ENCODE results near the gene DUS1L. TPM values are rescaled to one million over a fixed set of nuclear protein-coding genes. Genes with fewer than 3 reads are reported as not detected.

Gene DUS1L
- total RNA-seq, 6 experiments from 2014 or later = 61.8 to 115 (median 89.9) TPM

DNA sequence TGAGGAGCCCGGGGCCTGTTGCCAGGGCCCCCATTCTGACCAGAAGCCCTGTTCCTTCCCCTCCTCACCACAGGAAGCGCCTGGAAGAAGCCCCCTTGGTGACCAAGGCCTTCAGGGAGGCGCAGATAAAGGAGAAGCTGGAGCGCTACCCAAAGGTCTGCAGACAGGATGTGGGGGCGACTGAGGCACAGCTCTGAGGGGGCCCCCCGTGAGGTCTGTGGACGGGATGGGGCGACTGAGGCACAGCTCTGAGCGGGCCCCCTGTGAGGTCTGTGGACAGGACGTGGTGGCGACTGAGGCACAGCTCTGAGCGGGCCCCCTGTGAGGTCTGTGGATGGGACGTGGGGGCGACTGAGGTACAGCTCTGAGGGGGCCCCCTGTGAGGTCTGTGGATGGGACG is 56.2 kb downstream of the DUS1L start:
- Histone ChIP-seq H3K27me3 (no peaks in the 10 kb centered on the region), H3K4me3 (no peak overlapping the region), H3K36me3 (peaks cover 0 to 9% (median 0%) of the 10 kb centered on the region in 4 donors), H3K4me1 (no peaks in the 10 kb centered on the region), H3K27ac (no peak overlapping the region), H3K9me3 (no peaks in the 10 kb centered on the region)
- ATAC-seq (no peak), DNase-seq (no peak)
- no peak for TF ChIP-seq POLR2A (IDR thresholded peaks at IDR 0.05)
- TF ChIP-seq, protein P1, sequence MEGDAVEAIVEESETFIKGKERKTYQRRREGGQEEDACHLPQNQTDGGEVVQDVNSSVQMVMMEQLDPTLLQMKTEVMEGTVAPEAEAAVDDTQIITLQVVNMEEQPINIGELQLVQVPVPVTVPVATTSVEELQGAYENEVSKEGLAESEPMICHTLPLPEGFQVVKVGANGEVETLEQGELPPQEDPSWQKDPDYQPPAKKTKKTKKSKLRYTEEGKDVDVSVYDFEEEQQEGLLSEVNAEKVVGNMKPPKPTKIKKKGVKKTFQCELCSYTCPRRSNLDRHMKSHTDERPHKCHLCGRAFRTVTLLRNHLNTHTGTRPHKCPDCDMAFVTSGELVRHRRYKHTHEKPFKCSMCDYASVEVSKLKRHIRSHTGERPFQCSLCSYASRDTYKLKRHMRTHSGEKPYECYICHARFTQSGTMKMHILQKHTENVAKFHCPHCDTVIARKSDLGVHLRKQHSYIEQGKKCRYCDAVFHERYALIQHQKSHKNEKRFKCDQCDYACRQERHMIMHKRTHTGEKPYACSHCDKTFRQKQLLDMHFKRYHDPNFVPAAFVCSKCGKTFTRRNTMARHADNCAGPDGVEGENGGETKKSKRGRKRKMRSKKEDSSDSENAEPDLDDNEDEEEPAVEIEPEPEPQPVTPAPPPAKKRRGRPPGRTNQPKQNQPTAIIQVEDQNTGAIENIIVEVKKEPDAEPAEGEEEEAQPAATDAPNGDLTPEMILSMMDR (IDR thresholded peaks at IDR 0.05) = no peak
- intact Hi-C loops (cut with DNase I) = no loop called here
- 62% methylated on average over 5 of the region's 15 CpGs for WGBS (ENCODE audit: insufficient coverage, low coverage, low lambda C conversion rate, missing lambda C conversion rate)

DNA sequence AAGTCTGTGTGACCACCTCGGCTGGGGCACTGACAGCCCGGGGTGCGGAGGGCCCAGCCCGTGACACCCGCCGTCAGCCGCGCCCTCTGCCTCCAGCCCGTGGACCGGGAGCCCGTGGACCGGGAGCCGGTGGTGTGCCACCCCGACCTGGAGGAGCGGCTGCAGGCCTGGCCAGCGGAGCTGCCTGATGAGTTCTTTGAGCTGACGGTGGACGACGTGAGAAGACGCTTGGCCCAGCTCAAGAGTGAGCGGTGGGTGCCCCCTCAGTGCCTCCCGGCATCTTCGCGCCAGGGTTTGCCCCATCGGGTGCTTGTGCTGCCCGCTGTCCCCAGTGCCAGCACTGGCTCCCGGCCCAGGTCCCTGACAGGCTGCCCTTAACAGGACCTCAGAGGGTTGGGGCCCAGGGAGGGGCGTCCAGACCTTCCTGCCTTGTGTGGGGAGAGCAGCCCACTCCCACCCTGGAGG is 56.6 kb downstream of the DUS1L start:
- Histone ChIP-seq H3K27me3 (no peaks in the 10 kb centered on the region), H3K27ac (no peak overlapping the region), H3K9me3 (no peaks in the 10 kb centered on the region), H3K36me3 (peaks cover 0 to 9% (median 0%) of the 10 kb centered on the region in 4 donors), H3K4me3 (no peak overlapping the region), H3K4me1 (no peaks in the 10 kb centered on the region)
- intact Hi-C loops (cut with DNase I) = no loop called here
- TF ChIP-seq, protein P1 (IDR thresholded peaks at IDR 0.05) = no peak
- no peak for TF ChIP-seq POLR2A (IDR thresholded peaks at IDR 0.05)
- WGBS (ENCODE audit: insufficient coverage, low coverage, low lambda C conversion rate, missing lambda C conversion rate) = no CpG with 5 or more reads among the region's 28 CpGs
- ATAC-seq = no peak
- DNase-seq = no peak

DNA sequence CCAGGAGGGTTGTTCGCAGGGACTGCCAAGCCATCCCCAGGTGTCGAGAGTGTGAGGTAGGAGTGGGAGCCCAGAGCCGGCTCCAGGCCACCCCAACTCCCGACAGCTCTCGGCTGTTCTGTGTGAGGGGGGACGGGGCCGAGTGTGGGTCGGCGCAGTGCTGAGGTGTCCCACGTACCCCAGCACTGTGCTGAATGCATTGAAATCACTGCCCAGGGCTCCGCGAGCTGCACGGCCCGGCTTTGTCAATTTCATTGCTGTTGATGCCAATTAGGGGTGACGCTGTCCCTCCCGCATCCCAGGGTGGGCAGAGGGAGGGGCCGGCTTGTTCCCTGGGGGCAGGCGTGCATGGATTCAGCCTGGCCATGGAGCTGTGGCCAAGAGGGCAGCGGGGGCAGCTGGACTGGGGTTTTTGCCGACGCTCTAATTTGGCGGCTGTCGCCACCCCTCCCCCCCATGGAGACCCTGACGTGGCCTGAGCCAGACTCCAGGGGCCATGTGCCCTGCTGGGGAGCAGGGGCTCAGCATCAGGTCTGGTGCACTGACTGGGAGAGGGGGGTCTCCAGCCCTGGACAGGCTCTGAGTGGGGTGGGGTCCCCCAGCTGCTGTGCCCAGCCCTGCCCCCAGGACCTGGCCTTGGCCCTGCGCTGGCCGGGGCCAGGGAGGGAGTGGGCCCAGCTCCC is 57.2 kb downstream of the DUS1L start:
- Histone ChIP-seq H3K9me3 (no peaks in the 10 kb centered on the region), H3K36me3 (peaks cover 0 to 9% (median 0%) of the 10 kb centered on the region in 4 donors), H3K27me3 (no peaks in the 10 kb centered on the region), H3K4me3 (no peak overlapping the region), H3K4me1 (no peaks in the 10 kb centered on the region), H3K27ac (no peak overlapping the region)
- ATAC-seq = no peak
- WGBS (ENCODE audit: insufficient coverage, low coverage, low lambda C conversion rate, missing lambda C conversion rate) = no CpG with 5 or more reads among the region's 26 CpGs
- intact Hi-C loops (cut with DNase I) = no loop called here
- TF ChIP-seq, protein P1 (IDR thresholded peaks at IDR 0.05) = no peak
- TF ChIP-seq POLR2A (IDR thresholded peaks at IDR 0.05) = no peak
- no peak for DNase-seq

Other genes with a start within 250 kb of the DUS1L start
- gene MCRIP1, start 232.5 kb downstream of the DUS1L start, total RNA-seq = 10 to 100 TPM; 19.0 to 32.6 (median 25.7) TPM
- gene PPP1R27, start 230.8 kb downstream of the DUS1L start, total RNA-seq = under 1 TPM in 3 of 6 experiments, not detected in 3; 0.27 to 0.62 (median 0.40) TPM
- 1,000 to 10,000 TPM in 5 of 6 experiments, 100 to 1,000 TPM in 1; 856 to 5,039 (median 1,455) TPM for gene P4HB, start 205.3 kb downstream of the DUS1L start, total RNA-seq
- gene ARHGDIA, start 194.5 kb downstream of the DUS1L start, total RNA-seq = 100 to 1,000 TPM in 5 of 6 experiments, 10 to 100 TPM in 1; 92.4 to 162 (median 137) TPM
- gene ALYREF, start 174.2 kb downstream of the DUS1L start, total RNA-seq = 10 to 100 TPM; 11.6 to 20.3 (median 18.8) TPM
- 100 to 1,000 TPM in 1 of 6 experiments, 10 to 100 TPM in 5; 54.3 to 101 (median 73.3) TPM for gene ANAPC11, start 174.1 kb downstream of the DUS1L start, total RNA-seq
- 1 to 10 TPM in 2 of 6 experiments, under 1 TPM in 2, not detected in 2; 0.12 to 1.5 (median 0.87) TPM for gene NPB, start 163.6 kb downstream of the DUS1L start, total RNA-seq
- 100 to 1,000 TPM in 1 of 6 experiments, 10 to 100 TPM in 5; 63.5 to 103 (median 89.3) TPM for gene PCYT2, start 154.4 kb downstream of the DUS1L start, total RNA-seq
- gene SIRT7, start 147.6 kb downstream of the DUS1L start, total RNA-seq = 10 to 100 TPM in 4 of 6 experiments, 1 to 10 TPM in 2; 7.4 to 15.0 (median 12.2) TPM
- gene MAFG, start 138.1 kb downstream of the DUS1L start, total RNA-seq = 10 to 100 TPM in 2 of 6 experiments, 1 to 10 TPM in 4; 7.4 to 12.9 (median 9.2) TPM
- 10 to 100 TPM in 1 of 6 experiments, 1 to 10 TPM in 5; 3.2 to 10.6 (median 5.1) TPM for gene PYCR1, start 128.5 kb downstream of the DUS1L start, total RNA-seq
- gene MYADML2, start 118.6 kb downstream of the DUS1L start, total RNA-seq = not detected
- gene NOTUM, start 104.6 kb downstream of the DUS1L start, total RNA-seq = 1 to 10 TPM; 1.2 to 7.6 (median 3.0) TPM
- gene ASPSCR1, start 88.2 kb downstream of the DUS1L start, total RNA-seq = 10 to 100 TPM; 24.4 to 55.6 (median 32.9) TPM
- gene CENPX, start 42.9 kb downstream of the DUS1L start, total RNA-seq = 10 to 100 TPM; 27.3 to 81.1 (median 47.8) TPM
- gene LRRC45, start 42.5 kb downstream of the DUS1L start, total RNA-seq = 10 to 100 TPM in 3 of 6 experiments, 1 to 10 TPM in 3; 4.9 to 15.6 (median 11.9) TPM
- 1 to 10 TPM; 3.4 to 9.0 (median 5.4) TPM for gene RAC3, start 34.1 kb downstream of the DUS1L start, total RNA-seq
- gene DCXR, start 28.1 kb downstream of the DUS1L start, total RNA-seq = 1,000 to 10,000 TPM in 2 of 6 experiments, 100 to 1,000 TPM in 4; 389 to 1,607 (median 735) TPM
- gene RFNG, start 14.0 kb downstream of the DUS1L start, total RNA-seq = 10 to 100 TPM; 29.9 to 53.3 (median 43.7) TPM
- gene GPS1, start 13.9 kb downstream of the DUS1L start, total RNA-seq = 10 to 100 TPM; 46.5 to 93.5 (median 62.1) TPM
- gene FASN, start 32.4 kb upstream of the DUS1L start, total RNA-seq = 100 to 1,000 TPM in 4 of 6 experiments, 10 to 100 TPM in 2; 76.5 to 290 (median 217) TPM
- gene CCDC57, start 147.0 kb upstream of the DUS1L start, total RNA-seq = 10 to 100 TPM; 10.1 to 37.4 (median 17.2) TPM
- 10 to 100 TPM in 2 of 6 experiments, 1 to 10 TPM in 4; 4.1 to 34.0 (median 7.3) TPM for gene SLC16A3, start 163.2 kb upstream of the DUS1L start, total RNA-seq
- gene CSNK1D, start 207.9 kb upstream of the DUS1L start, total RNA-seq = 10 to 100 TPM; 32.7 to 73.0 (median 45.9) TPM